CD4-positive, alpha-beta T cell treated with Interleukin-6 at 100 ng/mL for 8 hours (primary cell): ENCODE measurements around the gene TEX52.
A peak's percentile ranks its signal among the peaks of the same experiment; 100 is the strongest.
"Not testable (repeated sequence)": the region's sequence is repeated elsewhere in the genome, so short reads cannot be mapped to it uniquely, and the experiment has no call there.

ENCODE experiments used
- DNase-seq: peaks from one replicate; pipeline ENCODE4 v3.0.0-alpha.2; 2020; ENCODE audit warnings: mixed read lengths, low spot score

TEX52 gene

DNA sequence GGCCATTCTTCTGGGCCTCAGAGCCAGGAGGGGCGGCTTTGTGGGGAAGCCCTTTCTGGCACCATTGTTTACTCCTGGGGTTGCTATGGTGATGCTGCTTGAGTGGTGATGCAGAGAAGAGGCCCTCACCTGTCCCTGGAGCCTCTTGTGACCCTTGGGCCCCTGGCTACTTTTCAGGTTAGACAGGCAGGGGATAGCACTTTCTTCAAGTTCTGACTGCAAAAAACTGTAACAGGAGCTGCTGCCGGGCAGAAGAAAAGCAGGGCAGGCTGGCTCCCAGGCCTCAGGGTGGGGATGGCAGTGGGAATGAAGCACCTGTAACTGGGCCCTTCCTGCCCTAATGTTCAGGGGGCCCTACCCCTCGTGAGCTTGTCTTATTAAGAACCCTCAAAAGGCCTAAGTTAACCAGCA, at the start of gene TEX52:
TSS of gene TEX52 (minus strand) at position 19 of the 411 bp plus-strand sequence. CDS start at position 6, 13 bp downstream.
- no peak for DNase-seq

DNA sequence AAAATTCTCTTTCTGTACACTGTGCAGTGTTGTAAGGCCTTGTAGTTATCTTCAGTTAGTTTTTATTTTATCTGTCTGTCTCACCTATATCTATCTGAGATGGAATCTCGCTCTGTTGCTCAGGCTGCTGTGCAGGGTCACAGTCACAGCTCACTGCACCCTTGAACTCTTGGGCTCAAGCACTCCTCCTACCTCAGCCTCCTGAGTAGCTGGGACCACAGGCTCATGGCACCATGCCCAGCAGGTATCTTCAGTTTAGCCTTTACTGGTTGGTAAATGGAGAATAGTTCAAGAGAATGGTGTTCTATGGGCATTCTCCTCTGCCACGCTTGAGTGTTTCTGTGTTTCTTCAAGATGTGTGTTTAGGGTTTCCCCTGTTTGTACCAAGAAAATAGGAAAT, 47.4 kb upstream of the TEX52 start:
- DNase-seq, result no peak

DNA sequence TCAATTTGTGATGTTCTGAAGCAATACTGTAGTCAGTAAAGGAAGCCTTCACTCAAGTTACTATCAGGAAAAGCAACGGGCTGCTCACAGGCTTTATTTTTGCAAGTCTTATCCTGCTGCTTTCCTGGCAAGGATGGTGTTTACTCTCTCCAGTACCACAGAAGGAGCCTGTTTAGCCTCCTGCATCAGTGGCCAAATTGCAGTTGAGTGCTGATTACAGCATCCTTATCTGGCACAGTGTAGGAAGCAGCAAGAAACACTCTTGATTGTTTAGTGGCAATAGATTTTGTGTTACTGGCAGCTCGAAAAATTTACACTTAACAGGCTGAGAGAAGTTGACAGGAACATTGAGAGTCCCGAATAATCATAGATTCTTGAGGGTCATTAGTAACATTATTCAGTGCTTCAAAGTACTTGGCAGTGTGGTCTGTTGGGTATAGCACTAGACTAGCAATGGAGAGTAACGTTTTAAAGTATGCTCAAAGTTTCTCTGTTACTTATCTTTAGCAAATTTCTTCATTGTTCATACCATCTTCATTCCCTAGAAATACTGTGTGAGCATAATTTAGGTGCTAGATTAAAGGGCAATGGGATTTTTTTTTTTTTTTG, 45.5 kb upstream of the TEX52 start:
- DNase-seq, result no peak

DNA sequence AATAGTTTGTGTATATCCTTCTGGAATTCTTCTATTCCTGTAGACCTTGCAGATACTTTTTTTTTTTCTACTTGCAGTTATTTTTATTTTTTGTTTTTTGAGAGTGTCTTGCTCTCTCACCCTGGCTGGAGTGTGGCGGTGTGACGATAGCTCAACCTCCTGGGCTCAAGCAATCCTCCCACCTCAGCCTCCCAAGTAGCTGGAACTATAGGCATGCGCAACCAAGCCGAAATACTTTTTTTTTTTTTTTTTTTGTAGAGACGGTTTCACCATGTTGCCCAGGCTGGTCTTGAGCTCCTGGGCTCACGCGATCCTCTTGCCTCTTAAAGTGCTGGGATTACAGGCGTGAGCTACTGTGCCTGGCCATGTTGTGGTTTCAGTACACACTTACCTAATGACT, 43.8 kb upstream of the TEX52 start:
- no peak for DNase-seq

DNA sequence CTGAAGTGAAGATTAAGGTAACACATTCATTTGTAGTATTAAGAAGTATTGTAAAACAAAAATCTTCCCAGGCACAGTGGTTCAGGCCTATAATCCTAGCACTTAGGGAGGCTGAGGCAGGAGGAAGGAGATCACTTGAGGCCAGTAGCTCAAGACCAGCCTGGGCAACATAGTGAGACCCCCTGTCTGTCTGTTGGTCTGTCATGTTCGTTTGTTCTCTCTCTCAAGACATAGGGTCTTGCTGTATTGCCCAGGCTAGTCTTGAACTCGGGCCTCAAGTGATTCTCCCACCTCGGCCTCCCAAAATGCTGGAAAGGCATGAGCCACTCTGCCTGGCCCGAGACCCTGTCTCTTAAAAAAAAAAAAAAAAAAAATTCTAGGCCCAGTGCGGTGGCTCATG, 40.6 kb upstream of the TEX52 start:
- no peak for DNase-seq

DNA sequence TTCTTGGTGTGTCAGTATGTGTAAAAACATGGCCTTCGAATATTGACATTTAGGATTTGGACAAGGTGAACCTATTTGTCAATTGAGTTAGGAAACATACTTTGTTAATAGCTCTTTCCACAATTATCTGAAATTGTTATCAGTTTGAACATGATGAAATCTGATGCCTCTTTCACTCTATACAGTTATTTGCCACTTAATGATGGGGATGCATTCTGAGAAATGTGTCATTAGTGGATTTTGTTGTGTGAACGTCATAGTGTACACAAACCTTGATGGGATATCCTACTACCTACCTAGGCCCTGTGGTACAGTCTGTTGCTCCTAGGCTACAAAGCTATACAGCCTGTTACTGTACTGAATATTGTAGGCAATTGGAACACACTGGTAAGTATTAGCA, 38.7 kb upstream of the TEX52 start:
- DNase-seq, result no peak

DNA sequence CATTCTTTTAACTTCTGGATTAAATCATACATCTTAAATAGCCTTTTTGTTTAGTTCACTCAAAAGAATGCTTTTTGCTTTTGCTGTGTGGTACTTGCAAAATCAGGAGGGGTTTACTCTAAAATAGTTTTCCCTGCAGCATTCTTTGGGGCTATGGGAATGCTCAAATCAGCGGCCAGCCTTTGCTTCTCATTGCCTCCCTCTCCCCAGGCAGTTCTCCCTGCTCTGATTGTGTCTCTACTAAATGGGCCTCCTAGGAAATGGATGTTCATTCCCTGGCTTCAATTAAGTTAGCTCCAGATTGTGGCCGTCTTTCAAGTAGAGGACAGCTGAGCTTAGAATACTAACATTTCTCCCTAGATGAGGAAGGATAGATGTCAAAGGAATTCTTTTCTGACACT, 38.2 kb upstream of the TEX52 start:
- no peak for DNase-seq

DNA sequence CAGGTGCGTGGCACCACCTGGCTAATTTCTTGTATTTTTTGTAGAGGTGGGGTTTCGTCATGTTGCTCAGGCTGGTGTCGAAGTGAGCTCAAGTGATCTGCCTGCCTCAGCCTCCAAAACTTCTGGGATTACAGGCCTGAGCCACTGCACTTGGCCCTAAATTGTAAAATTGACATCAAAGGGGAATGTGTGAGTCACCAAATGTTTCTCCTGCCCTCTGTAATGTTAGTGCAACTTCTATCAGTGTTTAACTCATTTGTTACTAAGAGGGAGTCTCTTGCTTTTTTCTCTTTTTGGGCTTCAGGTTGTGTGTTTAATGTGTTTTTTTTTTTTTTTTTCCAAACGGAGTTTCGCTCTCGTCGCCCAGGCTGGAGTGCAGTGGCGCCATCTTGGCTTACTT, 36.2 kb upstream of the TEX52 start:
- no peak for DNase-seq

DNA sequence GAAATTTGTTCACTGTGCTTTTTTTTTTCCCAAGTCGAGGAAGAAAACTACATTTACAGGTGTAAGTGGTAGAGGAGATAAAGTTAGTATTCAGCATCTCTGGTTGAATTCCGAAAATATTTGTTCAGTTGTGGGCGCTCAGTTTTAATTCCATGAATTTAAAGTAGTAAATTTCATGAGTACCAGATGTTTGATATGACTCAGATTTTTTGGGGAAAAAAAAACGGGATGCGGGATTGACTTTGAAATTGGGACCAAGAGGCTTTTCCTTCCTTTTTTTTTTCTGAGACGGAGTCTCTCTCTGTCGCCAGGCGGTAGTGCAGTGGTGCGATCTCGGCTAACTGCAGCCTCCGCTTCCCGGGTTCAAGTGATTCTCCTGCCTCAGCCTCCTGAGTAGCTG, 35.4 kb upstream of the TEX52 start:
- DNase-seq, result no peak

DNA sequence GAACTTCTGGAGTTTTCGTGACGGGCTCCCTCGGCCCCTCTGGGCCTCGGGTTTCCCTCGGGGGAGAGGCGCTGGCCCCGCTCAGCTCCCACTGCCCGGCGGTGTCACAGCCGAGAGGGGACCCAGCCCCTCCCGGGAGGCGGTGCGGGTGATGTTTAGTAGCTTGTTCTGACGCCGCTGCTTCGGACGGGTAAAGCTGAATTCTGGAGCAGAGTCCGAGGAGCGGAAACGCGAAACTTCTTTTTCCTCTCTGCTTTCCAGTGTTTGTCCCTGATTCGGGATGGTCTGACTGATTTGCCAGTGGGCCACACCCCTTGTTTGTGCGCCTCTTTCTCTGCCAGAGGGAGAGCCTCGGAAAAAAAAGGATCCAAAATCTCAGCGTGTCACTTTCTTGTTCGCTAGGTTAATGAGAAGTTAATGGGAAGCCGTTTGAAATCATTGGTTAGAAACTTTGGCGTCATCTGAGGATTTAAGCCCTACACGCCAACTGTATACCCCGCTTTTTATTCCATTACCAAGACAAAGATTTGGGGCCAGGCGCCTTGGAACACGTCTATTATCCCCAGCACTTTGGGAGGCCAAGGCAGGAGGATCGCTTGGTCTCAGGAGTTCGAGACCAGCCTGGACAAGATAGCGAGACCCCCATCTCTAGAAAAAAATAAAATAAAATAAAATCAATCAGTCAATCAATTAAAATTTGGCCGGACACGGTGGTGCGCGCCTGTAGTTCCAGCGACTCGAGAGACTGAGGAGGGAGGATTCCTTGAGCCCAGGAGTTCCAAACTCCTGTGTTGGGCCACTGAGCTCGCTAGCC, 34.6 kb upstream of the TEX52 start:
- DNase-seq, result no peak

DNA sequence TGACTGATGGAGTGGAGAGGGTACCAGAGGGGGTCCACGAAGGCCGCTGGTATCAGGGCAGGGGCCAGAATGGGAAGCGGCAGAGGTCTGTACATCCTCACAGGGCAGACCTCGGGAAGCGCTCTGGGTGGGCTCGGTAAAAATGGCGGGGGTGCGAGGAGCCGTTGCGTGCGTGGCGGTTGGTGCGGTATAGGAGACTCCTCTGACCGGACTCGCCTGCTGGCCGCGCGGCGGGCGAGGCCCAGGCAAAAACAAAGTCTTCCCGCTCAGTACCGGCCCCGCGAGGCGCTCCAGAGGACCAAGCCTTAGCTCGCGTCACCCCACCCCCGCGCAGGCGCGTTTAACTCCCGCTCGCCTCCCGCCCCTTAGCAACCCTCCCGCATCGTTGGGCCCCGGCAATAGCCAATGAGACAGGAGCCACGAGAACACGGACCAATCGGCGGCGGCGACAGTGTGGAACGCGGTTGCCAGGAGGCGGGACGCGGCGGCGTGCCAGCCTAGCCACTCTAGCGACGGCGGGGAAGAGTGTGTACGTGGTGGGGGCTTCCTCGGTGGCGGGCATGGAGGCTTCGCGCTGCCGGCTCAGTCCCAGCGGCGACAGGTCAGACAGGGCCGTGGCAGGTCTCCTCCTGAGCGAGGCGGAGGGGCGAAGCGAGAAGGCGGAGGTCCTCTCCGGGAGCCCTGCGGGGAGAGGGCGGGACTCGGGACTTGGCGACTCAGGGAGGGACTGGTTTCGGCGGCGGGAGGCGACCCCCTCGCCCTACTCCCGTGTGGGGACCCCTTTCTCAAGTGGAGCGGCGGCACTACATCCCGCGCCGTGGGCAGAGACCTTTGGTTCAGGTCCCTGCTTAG, 33.8 kb upstream of the TEX52 start, which contains the start of gene TULP3:
TSS of gene TULP3 (plus strand) at position 504 of the 852 bp plus-strand sequence. CDS start at position 561, 57 bp downstream.
- DNase-seq, result peak; percentile 98

DNA sequence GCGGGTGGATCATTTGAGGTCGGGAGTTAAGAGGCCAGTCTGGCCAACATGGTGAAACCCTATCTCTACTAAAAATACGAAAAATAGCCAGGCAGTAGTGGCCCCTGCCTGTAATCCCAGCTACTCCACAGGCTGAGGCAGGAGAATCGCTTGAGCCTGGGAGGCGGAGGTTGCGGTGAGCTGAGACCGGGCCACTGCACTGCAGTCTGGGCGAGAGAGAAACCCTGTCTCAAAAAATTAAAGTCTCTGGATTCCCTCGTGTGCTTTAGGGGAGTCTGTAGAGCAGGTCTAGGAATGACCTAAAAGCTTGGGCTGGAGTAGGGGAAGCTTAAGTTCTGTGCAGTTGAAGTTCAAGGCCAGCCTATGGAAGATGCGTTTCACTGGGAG, 33.2 kb upstream of the TEX52 start:
- DNase-seq, result no peak

DNA sequence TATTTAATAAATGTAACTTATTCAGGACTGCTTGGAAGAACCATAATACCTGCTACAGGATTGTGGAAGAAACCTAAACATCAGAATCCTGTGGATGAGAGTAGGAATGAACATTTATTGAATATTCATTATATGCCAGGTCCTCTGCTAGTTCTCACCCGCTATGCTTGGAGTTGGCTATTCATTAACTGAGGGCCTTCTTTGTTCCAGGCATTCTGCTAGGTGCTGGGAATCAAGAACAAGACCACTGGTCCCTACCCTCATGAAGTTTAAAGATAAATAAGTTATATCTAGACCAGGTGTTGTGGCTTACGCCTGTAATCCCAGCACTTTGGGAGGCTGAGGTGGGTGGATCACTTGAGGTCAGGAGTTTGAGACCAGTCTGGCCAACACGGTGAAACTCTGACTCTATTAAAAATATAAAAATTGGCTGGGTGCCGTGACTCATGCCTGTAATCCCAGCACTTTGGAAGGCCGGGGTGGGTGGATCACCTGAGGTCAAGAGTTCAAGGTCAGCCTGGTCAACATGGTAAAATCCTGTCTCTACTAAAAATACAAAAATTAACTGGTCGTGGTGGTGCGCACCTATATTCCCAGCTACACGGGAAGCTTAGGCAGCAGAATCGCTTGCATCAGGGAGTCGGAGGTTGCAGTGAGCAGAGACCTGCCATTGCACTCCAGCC, 30.1 kb upstream of the TEX52 start:
- DNase-seq, result no peak

DNA sequence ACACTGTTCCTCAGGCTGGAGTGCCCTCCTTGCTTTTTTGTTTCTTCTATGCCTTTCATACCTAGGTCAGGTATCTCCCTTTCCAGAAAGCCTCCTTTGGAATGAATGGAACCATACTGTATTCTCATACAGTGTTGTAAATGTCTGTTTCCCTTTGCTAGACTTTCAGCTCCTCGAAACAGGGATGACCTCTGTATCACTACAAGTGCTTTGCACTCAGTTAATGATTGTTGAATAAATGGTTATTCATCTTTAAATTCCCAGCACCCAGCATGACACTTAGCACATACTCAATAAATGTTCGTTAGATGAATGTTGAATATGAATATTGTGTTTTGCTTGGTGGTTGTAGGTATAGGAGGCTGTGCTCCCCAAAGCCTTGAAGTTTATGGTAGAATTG, 28.0 kb upstream of the TEX52 start:
- DNase-seq, result no peak

DNA sequence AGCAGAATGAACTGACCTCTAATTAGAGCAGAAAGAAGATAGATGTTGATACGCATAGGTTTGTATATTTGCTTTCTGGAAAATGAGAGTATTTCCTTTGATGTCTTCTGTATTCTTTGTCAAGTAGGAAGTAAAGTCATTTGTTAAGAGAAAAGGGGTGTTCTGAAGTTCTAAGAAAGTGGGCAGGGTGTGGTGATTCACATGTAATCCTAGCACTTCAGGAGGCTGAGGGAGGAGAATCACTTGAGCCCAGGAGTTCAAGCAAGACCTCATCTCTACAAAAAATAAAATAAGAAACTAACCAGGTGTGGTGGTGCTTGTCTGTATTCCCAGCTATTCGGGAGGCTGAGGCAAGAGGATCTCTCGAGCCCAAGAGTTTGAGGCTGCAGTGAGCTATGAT, 23.0 kb upstream of the TEX52 start:
- no peak for DNase-seq

DNA sequence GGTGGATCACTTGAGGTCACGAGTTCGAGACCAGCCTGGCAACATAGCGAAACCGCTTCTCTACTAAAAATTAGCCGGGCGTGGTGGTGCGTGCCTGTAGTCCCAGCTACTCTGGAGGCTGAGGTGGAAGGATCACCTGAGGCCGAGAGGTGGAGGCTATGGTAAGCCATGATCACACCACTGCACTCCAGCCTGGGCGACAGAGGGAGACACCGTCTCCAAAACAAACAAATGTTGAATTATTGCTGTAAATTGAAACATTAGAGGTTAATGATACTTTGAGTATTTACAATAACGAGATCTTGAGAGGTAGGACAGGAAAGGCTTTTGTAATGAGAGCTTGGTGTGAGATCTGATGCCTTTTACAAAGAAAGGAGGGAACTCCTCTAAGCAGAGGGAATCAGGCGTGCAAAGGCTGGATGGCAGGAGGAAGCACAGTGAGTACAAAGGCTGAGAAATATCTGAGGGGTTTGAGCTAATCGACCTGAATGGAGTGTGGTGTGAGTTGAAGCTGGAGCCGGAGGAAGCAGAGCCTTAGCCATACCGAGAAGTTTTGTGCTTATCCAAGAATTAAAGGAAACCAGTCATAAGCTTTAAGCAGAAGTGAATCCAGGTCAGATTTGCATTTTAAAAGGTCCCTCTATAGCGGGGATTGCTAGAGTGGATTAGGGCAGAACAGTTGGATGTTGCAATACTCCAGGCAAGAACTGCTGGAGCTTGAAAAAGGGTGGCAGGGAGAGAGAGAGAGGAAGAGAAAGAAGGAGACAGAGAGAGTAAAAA, 21.3 kb upstream of the TEX52 start:
- DNase-seq, result no peak

DNA sequence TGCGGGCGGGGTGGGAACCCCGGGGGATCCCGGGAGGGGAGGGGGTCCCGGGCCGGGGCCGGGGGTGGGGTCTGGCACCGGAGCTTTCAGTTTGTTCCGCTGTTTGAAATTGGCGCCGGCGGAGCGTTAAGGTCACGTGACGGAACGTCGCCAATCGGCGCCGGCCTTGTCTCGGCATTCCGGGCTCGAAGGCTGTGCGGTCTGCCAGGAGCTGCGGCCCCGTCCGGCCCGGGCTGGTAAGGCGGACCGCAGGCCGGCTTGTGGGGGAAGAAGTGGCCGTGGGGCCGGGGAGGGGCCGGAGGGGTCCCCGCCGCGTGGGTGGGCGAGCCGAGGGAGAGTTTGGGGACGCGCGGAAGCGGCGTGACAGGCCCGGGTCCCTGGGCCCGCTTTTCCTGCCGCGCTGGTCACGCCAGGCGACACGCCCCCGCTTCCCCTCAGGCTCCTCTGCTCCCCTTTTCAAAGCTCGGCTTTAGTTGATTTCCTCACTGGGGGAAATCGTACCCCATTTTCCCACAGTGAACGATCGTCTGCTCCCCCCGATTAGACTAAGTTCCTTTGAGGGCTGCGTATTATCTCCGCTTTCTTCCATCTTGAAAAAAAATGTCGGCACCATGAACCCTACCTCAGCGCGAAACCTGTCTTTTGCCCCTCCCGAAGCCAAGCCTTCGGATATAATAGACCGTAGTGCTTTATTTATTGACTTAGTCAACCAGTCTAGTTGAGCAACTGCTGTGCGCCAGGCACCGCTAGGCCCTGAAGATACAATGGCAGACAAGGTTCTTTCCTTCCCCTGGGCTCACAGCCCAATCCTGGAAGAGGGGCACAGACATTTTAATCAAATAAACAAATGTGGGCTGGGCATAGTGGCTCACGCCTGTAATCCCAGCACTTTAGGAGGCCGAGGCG, 20.5 kb upstream of the TEX52 start, which contains the start of the genes FOXM1 and RHNO1:
TSS of gene FOXM1 (minus strand) at position 128 of the 906 bp plus-strand sequence. CDS start 2,696 bp downstream, outside the sequence.
TSS of gene RHNO1 (plus strand) at position 177 of the 906 bp plus-strand sequence. CDS start 8,144 bp downstream, outside the sequence.
- peak; percentile 83 for DNase-seq

DNA sequence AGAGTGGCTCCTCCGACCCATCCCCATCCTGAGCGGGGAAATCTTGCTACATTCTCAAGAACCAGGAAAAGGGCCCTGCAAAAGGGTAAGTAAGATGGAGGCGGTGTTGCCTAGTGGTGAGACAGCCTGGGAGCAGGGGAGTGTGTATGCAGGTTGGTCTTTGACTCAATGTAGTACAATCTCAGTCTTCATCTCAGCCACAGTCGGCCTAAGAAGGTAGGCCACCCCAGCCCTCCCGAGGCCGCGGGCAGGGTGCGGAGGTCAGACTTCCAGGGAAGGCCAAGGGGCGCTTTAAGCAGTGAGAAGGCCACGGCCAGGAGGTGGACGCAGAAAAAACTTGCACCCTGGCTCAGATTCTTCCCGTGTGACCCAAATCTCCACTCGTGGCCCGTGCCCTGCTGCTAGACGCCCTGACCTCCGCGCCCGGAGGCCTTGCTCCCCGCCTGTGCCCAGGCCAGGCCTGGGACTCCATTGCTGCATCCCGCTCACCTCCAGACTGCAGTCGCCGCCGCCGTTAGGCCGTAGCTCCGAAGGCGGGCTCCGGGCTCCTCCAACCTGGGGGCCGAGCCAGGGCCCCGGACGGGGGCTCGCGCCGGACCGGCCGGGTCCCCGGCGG, 19.7 kb upstream of the TEX52 start:
- no peak for DNase-seq

DNA sequence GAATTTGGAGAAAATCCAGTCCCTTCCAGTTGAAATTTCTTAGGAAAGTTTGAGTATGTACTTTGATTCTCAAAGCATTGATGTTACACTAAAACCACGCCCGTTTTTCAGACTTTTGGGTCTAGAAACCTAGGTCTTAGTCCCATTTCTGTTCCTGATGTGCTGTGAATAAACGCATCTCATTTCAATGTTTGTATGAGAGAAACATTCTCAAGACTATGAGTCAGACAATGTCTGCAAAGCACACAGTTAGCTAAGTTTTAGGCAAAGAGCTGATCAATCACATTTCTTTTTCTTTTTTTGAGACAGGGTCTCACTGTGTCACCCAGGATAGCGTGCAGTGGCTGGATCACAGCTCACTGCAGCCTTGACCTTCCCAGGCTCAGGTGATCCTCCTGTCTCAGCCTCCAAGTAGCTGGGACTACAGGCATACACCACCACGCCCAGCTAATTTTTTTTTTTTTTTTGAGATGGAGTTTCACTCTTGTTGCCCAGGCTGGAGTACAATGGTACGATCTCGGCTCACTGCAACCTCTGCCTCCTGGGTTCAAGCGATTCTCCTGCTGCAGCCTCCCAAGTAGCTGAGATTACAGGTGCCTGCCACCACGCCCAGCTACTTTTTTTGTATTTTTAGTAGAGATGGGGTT, 12.3 kb upstream of the TEX52 start:
- DNase-seq, result not testable (repeated sequence)
